K562 (cell line): ENCODE results near the gene NSUN6. TPM values are rescaled to one million over a fixed set of nuclear protein-coding genes. Genes with fewer than 3 reads are reported as not detected.

Experiments
- ATAC-seq: fragments of 200-7000 bp; cut with Tn5 transposase; 3 replicates; pipeline ENCODE4 v1.9.1; 2020; ENCODE audit warnings: moderate library complexity
- BruUV-seq: library from RNA; stranded (reverse); fragments of 400-500 nt; replicated peaks from 2 replicates; lab custom pipeline; 2021; lab: Mats Ljungman, UMichigan
- CTCF ChIA-PET: fragments of 300-600 bp; formaldehyde crosslinking; extraction: SDS; loops from one replicate; lab custom pipeline; 2021; ENCODE audit warnings: low intra/inter-chr PET ratio; lab: Yijun Ruan, JAX
- POLR2A ChIA-PET: fragments of 300-600, 350-650 bp; sonication (Branson Sonifier 250); formaldehyde crosslinking; extraction: SDS; loops from one replicate; lab custom pipeline; 2021; ENCODE audit warnings: antibody characterized with exemption, inconsistent platforms; lab: Yijun Ruan, JAX
- DNase-seq, 4 experiments: peaks; one replicate each; pipeline versions ENCODE4 v3.0.0 to v3.0.0-alpha.2; 2011 to 2018; ENCODE audit warnings: low spot score in 3 of 4, mixed read lengths in 3 of 4; ENCODE audit errors: extremely low read depth in 1 of 4
- FAIRE-seq: peaks from 2 replicates; lab custom pipeline; 2011; peaks lifted over from hg19 to GRCh38; lab: Jason Lieb, UNC
- H2AFZ ChIP-seq: 2 replicates; pipeline ENCODE4 v1.6.0; 2011; ENCODE audit warnings: low read depth, low read length, control low read depth, inconsistent platforms
- H3K27ac ChIP-seq: fragments of 200-600 bp; 3 replicates; pipeline ENCODE4 v1.8.0; 2011; ENCODE audit warnings: low read depth, mild to moderate bottlenecking, control low read depth, inconsistent platforms, low read length, moderate library complexity, mixed read lengths; ENCODE audit errors: extremely low read depth
- H3K27me3 ChIP-seq, 2 experiments: fragments of 300-600 bp in 1 of 2; 2 replicates in 1 of 2; 3 replicates in 1 of 2; pipeline versions ENCODE4 v1.6.0 to v1.8.0; 2011; ENCODE audit warnings: inconsistent platforms in 2 of 2, low read length in 2 of 2, mild to moderate bottlenecking in 1 of 2, mixed read lengths in 1 of 2, moderate library complexity in 1 of 2; ENCODE audit not compliant: control insufficient read depth in 2 of 2, insufficient read depth in 2 of 2
- H3K36me3 ChIP-seq: fragments of 300-600 bp; 3 replicates; pipeline ENCODE4 v1.8.0; 2011; ENCODE audit warnings: mild to moderate bottlenecking, low read length, inconsistent platforms; ENCODE audit not compliant: control insufficient read depth, insufficient read depth
- H3K4me1 ChIP-seq, 2 experiments: fragments of 200-600 bp in 1 of 2; replicated peaks in 1 of 2; 2 replicates in 1 of 2; 3 replicates in 1 of 2; pipeline versions ENCODE4 v1.5.1 to v1.8.0; 2011; ENCODE audit warnings: inconsistent platforms in 2 of 2, low read length in 2 of 2, mild to moderate bottlenecking in 1 of 2, mixed read lengths in 1 of 2, moderate library complexity in 1 of 2; ENCODE audit not compliant: control insufficient read depth in 2 of 2, insufficient read depth in 2 of 2
- H3K4me2 ChIP-seq: 2 replicates; pipeline ENCODE4 v1.6.1; 2011; ENCODE audit warnings: low read length, control low read depth, inconsistent platforms, mixed read lengths; ENCODE audit not compliant: insufficient read depth
- H3K4me3 ChIP-seq: fragments of 200-600 bp; sonication (generic), shearing (Covaris generic); 2 replicates; pipeline ENCODE4 v1.5.1; 2016; ENCODE audit warnings: control low read depth, inconsistent platforms
- H3K79me2 ChIP-seq: fragments of 200-600 bp; 3 replicates; pipeline ENCODE4 v1.8.0; 2011; ENCODE audit warnings: low read length, inconsistent platforms; ENCODE audit not compliant: control insufficient read depth, insufficient read depth
- H3K9ac ChIP-seq, 2 experiments: 2 replicates each; pipeline versions ENCODE4 v1.6.0 to v1.6.1; 2011; ENCODE audit warnings: low read depth in 2 of 2, low read length in 2 of 2, control low read depth in 1 of 2, inconsistent platforms in 1 of 2, mild to moderate bottlenecking in 1 of 2, mixed read lengths in 1 of 2; ENCODE audit not compliant: insufficient read depth in 1 of 2
- H3K9me1 ChIP-seq: one replicate; pipeline ENCODE4 v1.6.0; 2011; ENCODE audit warnings: inconsistent platforms, mild to moderate bottlenecking, low read length, moderate library complexity; ENCODE audit not compliant: control insufficient read depth, insufficient read depth
- H3K9me3 ChIP-seq: replicated peaks from 2 replicates; pipeline ENCODE4 v1.5.1; 2011; ENCODE audit warnings: low read depth, low read length, inconsistent platforms; ENCODE audit not compliant: control insufficient read depth, insufficient read depth
- H4K20me1 ChIP-seq: replicated peaks from 2 replicates; pipeline ENCODE4 v1.6.1; 2011; ENCODE audit warnings: low read length, inconsistent platforms, mixed read lengths; ENCODE audit not compliant: control insufficient read depth, insufficient read depth
- BRD4 ChIP-seq: fragments of 200-600 bp; sonication (generic); IDR thresholded peaks from 2 replicates; pipeline ENCODE4 v1.6.1; 2017; ENCODE audit warnings: inconsistent platforms
- CBFB ChIP-seq: sonication (generic); formaldehyde crosslinking; IDR thresholded peaks from 2 replicates; pipeline ENCODE4 v1.4.0; 2020; ENCODE audit warnings: mild to moderate bottlenecking, missing genetic modification reagents
- CREB3L1 ChIP-seq: fragments of 450-650 bp; IDR thresholded peaks from 2 replicates; pipeline ENCODE4 v1.6.1; 2014; ENCODE audit warnings: low read depth, mild to moderate bottlenecking, moderate library complexity, borderline replicate concordance
- FOXP1 ChIP-seq: sonication (generic); formaldehyde crosslinking; IDR thresholded peaks from 2 replicates; pipeline ENCODE4 v1.8.0; 2022; ENCODE audit warnings: mild to moderate bottlenecking, missing genetic modification reagents
- FUS ChIP-seq: fragments of 200-400 bp; formaldehyde crosslinking; optimal IDR thresholded peaks from 2 replicates; pipeline ENCODE3; 2017; ENCODE audit warnings: low read depth, low read length
- HDAC2 ChIP-seq: fragments of 450-650 bp; IDR thresholded peaks from 2 replicates; pipeline ENCODE4 v1.6.1; 2016; ENCODE audit warnings: mild to moderate bottlenecking
- MIER1 ChIP-seq: fragments of 450-650 bp; IDR thresholded peaks from 2 replicates; pipeline ENCODE4 v1.6.1; 2016; ENCODE audit warnings: antibody characterized with exemption, mild to moderate bottlenecking, low read depth
- RUNX1 ChIP-seq: sonication (generic); IDR thresholded peaks from 2 replicates; pipeline ENCODE4 v1.6.1; 2016; ENCODE audit warnings: antibody characterized with exemption, low read depth
- USF1 ChIP-seq: sonication (generic); formaldehyde crosslinking; IDR thresholded peaks from 2 replicates; pipeline ENCODE4 v1.9.0; 2022; ENCODE audit warnings: mild to moderate bottlenecking, missing genetic modification reagents
- ZNF277 ChIP-seq: fragments of 250-450 bp; sonication (Bioruptor Pico); IDR thresholded peaks from 2 replicates; pipeline ENCODE4 v1.8.0; 2022; ENCODE audit warnings: inconsistent platforms, mild to moderate bottlenecking, moderate library complexity, borderline replicate concordance
- WGBS: fragments of 100-300 bp; shearing (Covaris generic); methylation state at CpG from one replicate; pipeline ENCODE4 v1.1.6; 2016; ENCODE audit warnings: low coverage, mixed read lengths; ENCODE audit not compliant: insufficient coverage; ENCODE audit errors: missing lambda C conversion rate; 5-methylcytosine and 5-hydroxymethylcytosine counted together
- in situ Hi-C: fragments of 300-500 bp; cut with MboI; formaldehyde crosslinking; loops from 4 replicates; pipeline ENCODE4 v1.15.0; 2018; ENCODE audit warnings: inconsistent platforms, mixed read lengths
- intact Hi-C: fragments of 100-400 bp; cut with micrococcal nuclease; formaldehyde crosslinking; loops from 2 replicates; pipeline ENCODE4 v1.14.2; 2022
- polyA plus RNA-seq, 8 experiments: library from polyadenylated mRNA; depleted of rRNA in 4 of 8; stranded (reverse) in 5 of 8; unstranded in 3 of 8; fragments of >200 nt; fragmentation: Nextera tagmentation in 2 of 8; fragmentation: Illumina TruSeq in 1 of 8; extraction: Ambion mirVana in 2 of 8; extraction: Trizol in 1 of 8; gene quantifications; 2 replicates each; pipeline versions ENCODE4 v1.2.1 to v1.2.3, GENCODE V29; 2011 to 2014; ENCODE audit warnings: inconsistent platforms in 1 of 8, missing spikeins in 1 of 8
- total RNA-seq, 7 experiments: library from RNA; depleted of rRNA in 6 of 7; stranded (reverse); fragments of >200 nt in 6 of 7; fragmentation: Illumina TruSeq in 2 of 7; extraction: Trizol in 2 of 7; gene quantifications; 2 replicates each; pipeline versions ENCODE4 v1.2.1 to v1.2.3, GENCODE V29; 2011 to 2021; ENCODE audit warnings: low replicate concordance in 1 of 7

Gene NSUN6
- total and polyA plus RNA-seq, 9 of the 15 experiments (the other 6 are each of a cell fraction or from before 2014, with no cell fraction given): 12.5 to 33.1 (median 24.2) TPM

- CTCF ChIA-PET: no interaction called here
- Histone ChIP-seq H3K4me3 (no peak overlapping the region), H3K4me1 (no peaks in the 10 kb centered on the region), H2AFZ (no peak overlapping the region), H3K79me2 (no peaks in the 10 kb centered on the region), H3K9me1 (no peaks in the 10 kb centered on the region), H3K9me3 (peaks cover 3% of the 10 kb centered on the region; the same call in 1 of the 2 replicates), H3K36me3 (peaks cover 35% of the 10 kb centered on the region; the same call in 2 of the 3 replicates)
- in situ Hi-C loops: no loop called here
- no peak for ATAC-seq
- no peak for FAIRE-seq
- WGBS: 94% methylated on average over 3 of the region's 3 CpGs
- no TSS peak for BruUV-seq
- TF ChIP-seq HDAC2: no peak
- TF ChIP-seq ZNF277 (CRISPR knock-in tag): no peak
- TF ChIP-seq RUNX1: no peak
- no peak for TF ChIP-seq BRD4
- no peak for TF ChIP-seq USF1 (CRISPR knock-in tag)
- TF ChIP-seq FUS: no peak
- no peak for TF ChIP-seq MIER1
- TF ChIP-seq FOXP1 (CRISPR knock-in tag): no peak
- no peak for TF ChIP-seq CREB3L1
- no peak for TF ChIP-seq CBFB (CRISPR knock-in tag)
- TF ChIP-seq, all 486 proteins: peak for 0
- Histone ChIP-seq H3K9ac (no peak overlapping the region), H4K20me1 (no peaks in the 10 kb centered on the region), H3K4me2 (no peak overlapping the region), H3K27ac (no peak overlapping the region), H3K27me3 (no peaks in the 10 kb centered on the region)
- no peak for DNase-seq
- POLR2A ChIA-PET: no interaction called here
- intact Hi-C loops: no loop called here
These were observed 94.8 kb downstream of the NSUN6 start for GRCh38 chr10:18556522-18557147.
